Pancreas (tissue), 10 donors: ENCODE measurements around the gene KCMF1. TPM values are rescaled to one million over a fixed set of nuclear protein-coding genes. Genes with fewer than 3 reads are reported as not detected.

Experiments used
- ATAC-seq, 4 donors: fragments of 200-7000 bp; cut with Tn5 transposase; one replicate each; pipeline versions ENCODE4 v1.8.0 to v1.9.1; 2020; ENCODE audit warnings: mild to moderate bottlenecking in 4 of 4, moderate library complexity in 4 of 4
- DNase-seq, 6 donors: peaks; one replicate each; pipeline ENCODE4 v3.0.0-alpha.2; 2020
- FAIRE-seq: peaks from 2 replicates; lab custom pipeline; 2012; peaks lifted over from hg19 to GRCh38; lab: Jason Lieb, UNC
- H3K27ac ChIP-seq, 4 donors: fragments of 200-600 bp; sonication (generic); 1 replicate in 3 of 4; 2 replicates in 1 of 4; pipeline versions ENCODE4 v1.5.0 to v1.8.0; 2020
- H3K27me3 ChIP-seq, 4 donors: fragments of 200-600 bp; one replicate each; pipeline ENCODE4 v1.8.0; 2021
- H3K36me3 ChIP-seq, 3 donors: fragments of 200-600 bp; sonication (generic) in 1 of 3; one replicate each; pipeline versions ENCODE4 v1.5.0 to v1.8.0; 2020 to 2021
- H3K4me1 ChIP-seq, 3 donors: fragments of 200-600 bp; one replicate each; pipeline ENCODE4 v1.8.0; 2021
- H3K4me3 ChIP-seq, 4 donors: fragments of 200-600 bp; sonication (generic) in 2 of 4; one replicate each; pipeline versions ENCODE4 v1.5.0 to v1.8.0; 2020 to 2021
- H3K9me3 ChIP-seq, 4 donors: fragments of 200-600 bp; one replicate each; pipeline ENCODE4 v1.8.0; 2021
- WGBS, 2 donors: extraction: QIAGEN DNeasy Blood & Tissue Kit; methylation state at CpG; one replicate each; pipeline ENCODE4 v1.1.7; 2013; 5-methylcytosine and 5-hydroxymethylcytosine counted together
- intact Hi-C, 3 donors: fragments of 100-400 bp; cut with DNase I; formaldehyde crosslinking; loops; one replicate each; pipeline versions ENCODE4 v1.11.1 to v1.14.2; 2022
- polyA plus RNA-seq, 2 donors: library from polyadenylated mRNA; stranded (reverse); fragments of 200-250 nt; gene quantifications; one replicate each; pipeline ENCODE4 v1.2.3, GENCODE V29; 2013
- total RNA-seq, 6 donors: library from RNA; stranded (reverse); fragmentation: NEBNext Ultra II Directional in 4 of 6; extraction: Animal tissue kit (Norgen Biotek cat#: 25700) in 4 of 6; gene quantifications; one replicate each; pipeline versions ENCODE4 v1.2.1 to v1.2.4, GENCODE V29; 2021 to 2023
- TF ChIP-seq, protein P1 (sequence below), 4 donors: fragments of 200-600 bp; sonication (generic) in 3 of 4; IDR thresholded peaks; one replicate each; pipeline versions ENCODE4 v1.5.0 to v1.8.0; 2021; ENCODE audit warnings: antibody characterized with exemption in 4 of 4
- donor health status: healthy with polysubstance abuse.
- donor health status: DM: no; HTN: no; CAD: no; lungs with moderate emphysema.
- donor health status: DM: no; HTN: no; CAD: no.
- donor health status: control.
- donor health status: control.
- donor health status: Bipolar disorder and iron deficiency.
- donor health status: DM: yes; HTN: yes; CAD: no.
- donor health status: DM: no; HTN: no; CAD: no.
- donor health status: DM: no; HTN: no; CAD: no.
- donor health status: DM: yes; HTN: yes; CAD: no.

Gene KCMF1
- total and polyA plus RNA-seq, 8 donors, result 9.9 to 102 (median 67.4) TPM

DNA sequence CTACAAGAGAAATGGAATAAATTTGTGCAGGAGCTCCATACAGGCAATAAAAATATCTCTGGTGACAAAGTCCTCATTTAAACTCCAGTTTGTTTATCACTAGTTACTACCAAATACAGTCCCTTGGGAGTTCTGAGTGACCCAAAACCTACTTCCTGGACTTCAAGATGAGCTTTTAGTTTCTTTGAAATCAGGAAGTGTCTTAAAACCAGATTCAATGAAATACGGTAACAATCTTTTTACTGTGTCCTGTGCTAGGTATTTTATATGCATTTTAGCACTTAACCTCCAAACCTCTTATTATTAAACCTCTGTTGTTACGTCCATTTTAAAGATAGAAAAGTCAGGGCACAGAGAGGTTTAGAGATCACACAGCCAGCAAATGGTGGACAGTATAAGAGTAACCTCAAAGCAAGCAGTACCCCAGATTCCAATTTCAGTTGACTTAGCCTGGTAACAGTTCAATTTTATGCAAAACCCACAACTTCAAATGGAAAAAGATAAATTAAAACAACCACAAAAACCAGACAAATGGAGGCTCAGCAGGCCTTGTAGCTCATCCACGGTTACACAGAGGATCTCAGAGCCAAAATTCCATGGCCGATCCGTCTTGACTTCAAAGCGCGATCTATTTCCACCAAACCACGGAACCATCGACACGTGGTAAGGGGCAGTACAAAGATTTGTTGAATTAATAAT lies 1.3 kb upstream of the KCMF1 start:
- peak overlapping the region; percentile 63 to 91 (median 68) for H3K4me3 ChIP-seq
- TF ChIP-seq, protein P1, sequence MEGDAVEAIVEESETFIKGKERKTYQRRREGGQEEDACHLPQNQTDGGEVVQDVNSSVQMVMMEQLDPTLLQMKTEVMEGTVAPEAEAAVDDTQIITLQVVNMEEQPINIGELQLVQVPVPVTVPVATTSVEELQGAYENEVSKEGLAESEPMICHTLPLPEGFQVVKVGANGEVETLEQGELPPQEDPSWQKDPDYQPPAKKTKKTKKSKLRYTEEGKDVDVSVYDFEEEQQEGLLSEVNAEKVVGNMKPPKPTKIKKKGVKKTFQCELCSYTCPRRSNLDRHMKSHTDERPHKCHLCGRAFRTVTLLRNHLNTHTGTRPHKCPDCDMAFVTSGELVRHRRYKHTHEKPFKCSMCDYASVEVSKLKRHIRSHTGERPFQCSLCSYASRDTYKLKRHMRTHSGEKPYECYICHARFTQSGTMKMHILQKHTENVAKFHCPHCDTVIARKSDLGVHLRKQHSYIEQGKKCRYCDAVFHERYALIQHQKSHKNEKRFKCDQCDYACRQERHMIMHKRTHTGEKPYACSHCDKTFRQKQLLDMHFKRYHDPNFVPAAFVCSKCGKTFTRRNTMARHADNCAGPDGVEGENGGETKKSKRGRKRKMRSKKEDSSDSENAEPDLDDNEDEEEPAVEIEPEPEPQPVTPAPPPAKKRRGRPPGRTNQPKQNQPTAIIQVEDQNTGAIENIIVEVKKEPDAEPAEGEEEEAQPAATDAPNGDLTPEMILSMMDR (IDR thresholded peaks at IDR 0.05), result no peak
- 1% methylated on average over 10 of the region's 10 CpGs for WGBS, 2 donors
- peak overlapping the region; percentile 93 to 97 (median 94) for H3K27ac ChIP-seq
- no peaks in the 10 kb centered on the region for H3K9me3 ChIP-seq
- FAIRE-seq (no peak), ATAC-seq (peak in 1 of 4 donors; percentile 8), DNase-seq (no peak)
- peaks cover 5 to 27% (median 25%) of the 10 kb centered on the region in 3 donors for H3K4me1 ChIP-seq
- no peaks in the 10 kb centered on the region for H3K27me3 ChIP-seq
- no peaks in the 10 kb centered on the region for H3K36me3 ChIP-seq
- intact Hi-C loops, result no loop called here

DNA sequence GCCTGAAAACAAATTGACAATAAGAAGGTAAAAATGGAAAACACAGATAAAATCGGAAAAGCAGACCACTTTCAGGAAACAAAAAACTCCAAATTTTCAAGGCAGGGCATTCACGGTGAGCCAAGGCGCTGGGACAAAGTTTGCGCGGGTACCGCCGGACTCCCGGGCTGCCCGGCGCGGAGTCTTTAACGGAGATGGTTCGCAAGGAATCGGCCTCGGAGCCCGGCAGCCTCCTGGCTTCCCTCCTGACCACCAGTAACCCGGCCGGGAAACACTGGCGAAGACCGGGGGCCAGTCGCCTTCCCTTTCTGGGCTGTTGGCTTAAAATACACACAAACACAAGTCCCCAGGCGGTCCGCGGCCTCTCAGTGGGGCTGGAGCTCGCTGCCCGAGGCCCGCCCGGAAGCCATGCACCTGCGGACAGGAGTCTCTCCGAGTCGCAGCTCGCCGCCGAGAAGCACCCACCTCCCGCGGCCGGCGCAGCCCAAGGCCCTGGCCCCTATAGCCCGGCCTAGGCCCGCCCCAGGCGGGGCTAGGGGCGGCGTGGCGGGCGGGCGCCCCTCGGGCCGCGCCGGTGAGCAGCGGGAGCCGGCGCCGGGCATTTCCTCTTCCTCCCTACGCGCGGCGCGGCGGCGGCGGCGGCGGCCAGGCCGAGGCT lies 622 bp upstream of the KCMF1 start:
- H3K4me1 ChIP-seq, result peaks cover 5 to 29% (median 27%) of the 10 kb centered on the region in 3 donors
- 0 to 1% methylated on average over 52 to 65 of the region's 65 CpGs for WGBS, 2 donors
- ATAC-seq (peak; percentile 43 to 64 (median 61)), FAIRE-seq (no peak), DNase-seq (peak; percentile 60 to 90 (median 74))
- TF ChIP-seq, protein P1 (IDR thresholded peaks at IDR 0.05), result no peak
- intact Hi-C loops, result no loop called here
- peak overlapping the region; percentile 63 to 91 (median 68) for H3K4me3 ChIP-seq
- H3K27ac ChIP-seq, result peak overlapping the region; percentile 93 to 97 (median 94)
- H3K36me3 ChIP-seq, result no peaks in the 10 kb centered on the region
- no peaks in the 10 kb centered on the region for H3K9me3 ChIP-seq
- H3K27me3 ChIP-seq, result no peaks in the 10 kb centered on the region

DNA sequence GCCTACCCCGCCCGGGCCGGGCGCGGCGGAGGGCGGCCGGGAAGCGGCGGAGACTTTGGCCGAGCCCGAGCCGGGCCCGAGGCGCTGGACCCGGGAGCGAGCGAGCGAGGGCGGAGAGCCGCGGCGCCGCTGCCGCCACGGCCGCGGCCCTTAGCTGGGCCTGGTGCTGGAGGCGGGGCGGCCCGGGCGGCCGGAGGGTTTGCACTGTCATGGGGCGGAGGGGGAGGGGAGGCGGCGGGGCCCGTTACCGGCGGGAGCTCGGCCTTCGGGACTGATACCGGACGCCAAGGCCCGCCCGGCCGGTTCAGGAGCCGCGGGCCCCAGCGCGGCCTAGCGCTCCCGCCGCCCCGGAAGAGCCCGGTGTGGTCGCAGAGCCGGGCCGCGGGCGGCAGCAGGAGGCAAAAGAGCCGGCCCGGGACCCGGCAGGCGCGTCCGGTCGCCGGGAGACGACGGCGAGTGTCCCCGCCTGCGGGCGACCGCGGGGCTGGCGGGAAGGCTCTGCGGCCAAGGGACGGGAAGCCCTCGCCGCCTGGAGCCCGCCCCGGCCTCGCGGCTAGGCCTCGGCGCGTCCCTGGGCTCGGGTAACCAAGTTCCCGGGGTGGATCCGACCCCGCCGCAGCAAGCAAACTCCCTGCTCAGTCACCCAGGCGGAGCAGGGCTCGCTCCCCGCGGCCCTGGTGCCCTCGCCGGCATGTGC lies 697 bp downstream of the KCMF1 start:
- no peak for FAIRE-seq
- Histone ChIP-seq H3K4me1 (peaks cover 5 to 42% (median 27%) of the 10 kb centered on the region in 3 donors), H3K27me3 (no peaks in the 10 kb centered on the region), H3K27ac (peak overlapping the region; percentile 87 to 93 (median 91)), H3K36me3 (no peaks in the 10 kb centered on the region), H3K4me3 (peak overlapping the region; percentile 33 to 91 (median 72)), H3K9me3 (no peaks in the 10 kb centered on the region)
- DNase-seq, result peak; percentile 57 to 84 (median 70)
- intact Hi-C loops, result no loop called here
- WGBS, 2 donors, result 0 to 1% methylated on average over 50 to 99 of the region's 99 CpGs
- TF ChIP-seq, protein P1 (IDR thresholded peaks at IDR 0.05), result no peak
- peak; percentile 38 to 63 (median 50) for ATAC-seq

DNA sequence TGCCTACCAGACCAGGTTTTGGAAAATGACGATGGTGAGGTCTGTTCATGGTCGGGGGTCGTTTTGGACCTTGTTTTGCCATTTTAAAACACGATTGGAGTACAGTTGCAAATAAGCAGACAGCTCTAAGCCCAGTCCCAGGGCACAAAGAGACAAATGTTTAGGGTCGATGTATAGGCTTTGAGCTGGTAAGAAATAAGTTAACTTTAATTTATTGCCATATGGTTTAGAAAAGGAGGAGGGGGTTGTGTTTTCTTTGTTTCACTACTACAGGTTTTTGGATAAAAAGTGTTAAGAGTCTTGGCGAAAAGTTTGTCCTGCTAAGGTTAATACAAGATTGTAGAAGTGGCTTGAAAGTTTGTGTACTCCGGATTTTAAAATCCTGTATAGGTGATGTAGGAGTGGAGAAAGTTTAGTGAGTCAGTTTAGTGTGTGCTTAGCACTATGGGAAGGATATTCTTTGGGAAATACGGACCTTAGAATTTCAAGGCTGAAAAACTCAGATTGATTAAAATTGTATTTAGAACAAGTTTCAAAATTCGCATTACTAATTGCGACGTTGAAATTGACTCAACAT lies 1.3 kb downstream of the KCMF1 start:
- peaks cover 5 to 45% (median 27%) of the 10 kb centered on the region in 3 donors for H3K4me1 ChIP-seq
- 4 to 6% methylated on average over 11 of the region's 11 CpGs for WGBS, 2 donors
- FAIRE-seq (no peak), ATAC-seq (no peak), DNase-seq (no peak)
- no peaks in the 10 kb centered on the region for H3K36me3 ChIP-seq
- H3K4me3 ChIP-seq, result peak overlapping the region; percentile 33 to 91 (median 72)
- peak overlapping the region; percentile 87 to 93 (median 91) for H3K27ac ChIP-seq
- H3K9me3 ChIP-seq, result no peaks in the 10 kb centered on the region
- H3K27me3 ChIP-seq, result no peaks in the 10 kb centered on the region
- intact Hi-C loops, result no loop called here
- TF ChIP-seq, protein P1 (IDR thresholded peaks at IDR 0.05), result no peak
